ENCODE results near the gene GRIPAP1. TPM values are rescaled to one million over a fixed set of nuclear protein-coding genes. Genes with fewer than 3 reads are reported as not detected.

Gene GRIPAP1
- total and polyA plus RNA-seq, 5 donors, result 20.6 to 34.1 (median 26.6) TPM

GRCh38 chrX:48958635-48959094 lies 43.4 kb downstream of the GRIPAP1 start:
- under 1% methylated on average over 21 of the region's 21 CpGs for WGBS
- peak; percentile 62 to 78 (median 77) for DNase-seq

DNA sequence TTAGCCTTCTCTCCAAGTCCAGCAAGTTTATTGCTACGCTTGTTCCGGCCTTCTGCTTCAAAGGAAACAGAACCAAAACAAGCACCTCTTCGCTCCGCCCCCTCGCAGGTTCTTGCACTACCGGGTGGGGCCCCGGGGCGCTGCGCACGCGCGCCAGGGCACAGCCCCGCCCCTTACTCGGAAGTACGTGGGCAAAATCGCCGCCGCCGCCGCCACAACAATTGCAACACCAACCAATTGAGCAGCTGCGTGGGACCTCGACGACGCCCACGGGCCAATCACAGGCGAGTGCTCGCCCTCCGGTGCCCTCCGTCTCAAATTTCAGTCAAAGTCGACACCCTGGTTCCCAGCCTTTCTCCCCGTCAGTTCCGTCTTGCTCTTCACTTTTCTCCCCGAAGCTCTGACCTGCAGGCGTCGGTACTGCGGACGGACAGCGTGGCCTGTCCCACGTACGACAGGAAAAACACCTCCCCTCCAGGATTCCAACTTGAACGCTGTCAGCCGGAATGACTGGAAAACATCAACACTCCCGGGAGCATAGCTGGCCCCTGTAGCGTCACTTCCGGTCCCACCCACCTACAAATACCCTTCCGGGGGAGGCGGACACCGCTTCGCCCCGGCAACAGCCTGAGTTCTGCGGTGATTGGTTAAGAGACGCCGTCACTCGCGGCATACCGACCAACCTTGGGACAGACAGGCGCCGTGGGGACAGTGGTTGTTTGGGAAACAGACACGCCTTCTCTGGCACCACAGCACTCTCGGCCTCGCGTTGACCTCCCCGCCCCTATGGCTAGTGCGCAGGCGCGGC lies 44.0 kb downstream of the GRIPAP1 start:
- Histone ChIP-seq H3K4me3 (ENCODE audit: low read length) (peak overlapping the region; percentile 75), H3K9me3 (ENCODE audit: control insufficient read depth, low read length) (no peaks in the 10 kb centered on the region), H3K27me3 (ENCODE audit: control insufficient read depth, insufficient read depth) (no peaks in the 10 kb centered on the region), H3K27ac (ENCODE audit: low read length) (peak overlapping the region; percentile 100), H3K4me1 (ENCODE audit: control insufficient read depth, insufficient read depth, low read length) (peaks cover 12% of the 10 kb centered on the region)
- intact Hi-C loops (cut with DNase I), result no loop called here
- ATAC-seq (peak; percentile 95), DNase-seq (peak; percentile 96 to 98 (median 97))
- WGBS, result under 1% methylated on average over 62 of the region's 66 CpGs

More at GRCh38 chrX:48958635-48959094, 43.4 kb downstream of the GRIPAP1 start:
- peaks cover 8% of the 10 kb centered on the region for H3K4me1 ChIP-seq (ENCODE audit: control insufficient read depth, insufficient read depth, low read length)
- ATAC-seq, result peak; percentile 1 to 2
- peak overlapping the region; percentile 99 for H3K27ac ChIP-seq (ENCODE audit: low read length)
- no peaks in the 10 kb centered on the region for H3K27me3 ChIP-seq (ENCODE audit: control insufficient read depth, insufficient read depth)
- intact Hi-C loops (cut with DNase I), result no loop called here
- no peaks in the 10 kb centered on the region for H3K9me3 ChIP-seq (ENCODE audit: control insufficient read depth, low read length)
- H3K4me3 ChIP-seq (ENCODE audit: low read length), result peak overlapping the region; percentile 55

DNA sequence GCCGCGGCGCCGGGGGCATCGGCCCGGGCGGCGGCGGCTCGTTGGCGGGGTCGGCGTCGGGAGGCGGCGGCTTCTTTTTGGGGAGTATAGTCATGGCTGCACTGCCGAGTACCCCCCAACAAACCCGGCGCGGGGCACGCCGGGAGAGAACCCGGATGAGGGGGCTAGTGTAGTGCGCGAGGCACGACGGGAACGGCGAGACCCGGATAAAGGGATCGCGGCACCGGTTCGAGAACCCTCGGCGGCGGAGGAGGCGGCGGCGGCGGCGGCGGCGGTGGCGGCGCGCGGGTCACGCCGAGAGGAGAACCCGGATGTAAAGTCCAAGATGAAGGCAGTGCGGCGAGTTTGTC lies 44.6 kb downstream of the GRIPAP1 start, which contains the start of gene OTUD5:
OTUD5 (minus strand) TSS at position 131 of the 350 bp plus-strand sequence; CDS start at position 94, 37 bp downstream.
- ATAC-seq (peak; percentile 5 to 23), DNase-seq (peak in 2 of 3 donors; percentile 68 to 87)
- Histone ChIP-seq H3K9me3 (ENCODE audit: control insufficient read depth, low read length) (no peaks in the 10 kb centered on the region), H3K27me3 (ENCODE audit: control insufficient read depth, insufficient read depth) (no peaks in the 10 kb centered on the region), H3K4me3 (ENCODE audit: low read length) (peak within 1 kb of the TSS; percentile 75), H3K27ac (ENCODE audit: low read length) (peak within 1 kb of the TSS; percentile 100), H3K4me1 (ENCODE audit: control insufficient read depth, insufficient read depth, low read length) (peaks cover 12% of the 10 kb centered on the region)
- intact Hi-C loops (cut with DNase I), result no loop called here
- WGBS, result 0% methylated on average over 52 of the region's 53 CpGs

- intact Hi-C loops (cut with DNase I), result no loop called here
- Histone ChIP-seq H3K4me1 (ENCODE audit: control insufficient read depth, insufficient read depth, low read length) (peaks cover 12% of the 10 kb centered on the region), H3K27me3 (ENCODE audit: control insufficient read depth, insufficient read depth) (no peaks in the 10 kb centered on the region), H3K9me3 (ENCODE audit: control insufficient read depth, low read length) (no peaks in the 10 kb centered on the region), H3K27ac (ENCODE audit: low read length) (peak overlapping the region; percentile 49), H3K4me3 (ENCODE audit: low read length) (peak overlapping the region; percentile 75)
- DNase-seq (peak; percentile 41 to 78 (median 57)), ATAC-seq (no peak)
- under 1% methylated on average over 49 of the region's 61 CpGs for WGBS
Observed at GRCh38 chrX:48956728-48957414, 45.2 kb downstream of the GRIPAP1 start.

- Histone ChIP-seq H3K9me3 (ENCODE audit: control insufficient read depth, low read length) (no peaks in the 10 kb centered on the region), H3K4me3 (ENCODE audit: low read length) (no peak overlapping the region), H3K27ac (ENCODE audit: low read length) (no peak overlapping the region), H3K27me3 (ENCODE audit: control insufficient read depth, insufficient read depth) (no peaks in the 10 kb centered on the region), H3K4me1 (ENCODE audit: control insufficient read depth, insufficient read depth, low read length) (peaks cover 3% of the 10 kb centered on the region)
- WGBS, result 85% methylated on average over 1 of the region's 1 CpG
- intact Hi-C loops (cut with DNase I), result no loop called here
- no peak for DNase-seq
- no peak for ATAC-seq
Observed at GRCh38 chrX:48948589-48948988, 53.5 kb downstream of the GRIPAP1 start.

- intact Hi-C loops (cut with DNase I), result no loop called here
- H3K9me3 ChIP-seq (ENCODE audit: control insufficient read depth, low read length), result no peaks in the 10 kb centered on the region
- no peak overlapping the region for H3K4me3 ChIP-seq (ENCODE audit: low read length)
- 46% methylated on average over 8 of the region's 8 CpGs for WGBS
- DNase-seq (peak; percentile 40 to 74 (median 66)), ATAC-seq (peak; percentile 56 to 66)
- H3K27me3 ChIP-seq (ENCODE audit: control insufficient read depth, insufficient read depth), result no peaks in the 10 kb centered on the region
- H3K27ac ChIP-seq (ENCODE audit: low read length), result no peak overlapping the region
- no peaks in the 10 kb centered on the region for H3K4me1 ChIP-seq (ENCODE audit: control insufficient read depth, insufficient read depth, low read length)
Observed at GRCh38 chrX:48945517-48946348, 56.3 kb downstream of the GRIPAP1 start.

DNA sequence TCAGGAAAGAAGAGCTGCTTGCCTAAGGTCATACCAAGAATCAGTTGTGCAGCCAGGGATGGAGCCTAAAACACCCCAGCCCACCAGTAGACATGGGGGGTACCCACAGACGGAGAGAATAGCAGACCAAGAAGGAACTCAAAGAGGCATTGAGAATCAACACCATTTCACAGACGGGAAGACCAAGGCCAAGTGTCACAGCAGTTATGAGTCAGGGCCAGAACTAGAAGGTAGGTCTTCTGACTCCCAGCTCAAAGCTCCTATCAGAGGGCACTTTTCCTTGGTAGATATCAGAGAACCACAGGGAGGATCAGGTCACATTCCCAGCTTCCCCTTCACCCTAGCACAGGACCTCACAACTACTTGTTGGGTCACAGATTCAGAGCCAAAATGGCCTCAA lies 59.2 kb downstream of the GRIPAP1 start:
- Histone ChIP-seq H3K4me1 (ENCODE audit: control insufficient read depth, insufficient read depth, low read length) (no peaks in the 10 kb centered on the region), H3K4me3 (ENCODE audit: low read length) (no peak overlapping the region), H3K9me3 (ENCODE audit: control insufficient read depth, low read length) (no peaks in the 10 kb centered on the region), H3K27ac (ENCODE audit: low read length) (no peak overlapping the region), H3K27me3 (ENCODE audit: control insufficient read depth, insufficient read depth) (no peaks in the 10 kb centered on the region)
- 84% methylated on average over 2 of the region's 2 CpGs for WGBS
- ATAC-seq (no peak), DNase-seq (no peak)
- intact Hi-C loops (cut with DNase I), result no loop called here

DNA sequence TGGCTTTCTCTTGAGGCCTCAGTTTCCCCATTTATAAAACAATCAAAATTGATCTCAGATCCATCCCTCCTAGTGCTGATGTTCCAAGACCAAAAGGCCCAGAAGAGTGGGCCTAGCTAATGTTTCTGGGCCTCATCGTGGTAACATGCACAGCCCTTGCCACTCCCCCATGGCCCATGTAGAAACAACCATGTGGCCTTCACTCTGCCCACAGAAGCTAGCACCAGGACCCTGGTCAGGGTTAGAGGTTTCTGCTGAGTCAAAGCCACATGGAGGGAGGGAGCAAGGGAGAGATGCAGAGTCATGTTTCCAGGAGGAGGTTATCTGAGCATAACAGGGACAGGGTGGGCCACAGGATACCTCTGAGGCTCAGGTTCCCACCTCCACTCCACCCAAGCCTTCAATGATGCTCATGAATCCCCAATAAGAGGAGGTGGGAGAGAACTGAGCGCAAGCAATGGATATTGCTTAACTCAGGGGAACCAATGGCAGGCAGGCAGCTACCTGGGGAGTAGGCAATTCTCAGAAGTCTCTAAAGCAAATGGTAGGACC lies 61.6 kb downstream of the GRIPAP1 start:
- DNase-seq (no peak), ATAC-seq (no peak)
- no peak overlapping the region for H3K4me3 ChIP-seq (ENCODE audit: low read length)
- 71% methylated on average over 2 of the region's 2 CpGs for WGBS
- no peak overlapping the region for H3K27ac ChIP-seq (ENCODE audit: low read length)
- no peaks in the 10 kb centered on the region for H3K9me3 ChIP-seq (ENCODE audit: control insufficient read depth, low read length)
- H3K27me3 ChIP-seq (ENCODE audit: control insufficient read depth, insufficient read depth), result no peaks in the 10 kb centered on the region
- no peaks in the 10 kb centered on the region for H3K4me1 ChIP-seq (ENCODE audit: control insufficient read depth, insufficient read depth, low read length)
- intact Hi-C loops (cut with DNase I), result no loop called here

- DNase-seq (no peak), ATAC-seq (no peak)
- no peaks in the 10 kb centered on the region for H3K4me1 ChIP-seq (ENCODE audit: control insufficient read depth, insufficient read depth, low read length)
- H3K27ac ChIP-seq (ENCODE audit: low read length), result no peak overlapping the region
- WGBS, result 72% methylated on average over 3 of the region's 3 CpGs
- intact Hi-C loops (cut with DNase I), result no loop called here
- H3K9me3 ChIP-seq (ENCODE audit: control insufficient read depth, low read length), result no peaks in the 10 kb centered on the region
- no peaks in the 10 kb centered on the region for H3K27me3 ChIP-seq (ENCODE audit: control insufficient read depth, insufficient read depth)
- no peak overlapping the region for H3K4me3 ChIP-seq (ENCODE audit: low read length)
Observed at GRCh38 chrX:48939524-48940228, 62.4 kb downstream of the GRIPAP1 start.
